HG02870 (cell line): ENCODE measurements around the gene RNF207.

ENCODE experiments used
- ATAC-seq: cut with Tn5 transposase; IDR thresholded peaks from one replicate; pipeline ENCODE4 v1.9.1; 2021; ENCODE audit warnings: mild to moderate bottlenecking, moderate library complexity; ENCODE audit not compliant: unreplicated experiment

Gene RNF207

GRCh38 chr1:6224718-6225117 is 18.8 kb downstream of the RNF207 start:
- ATAC-seq = no peak

DNA sequence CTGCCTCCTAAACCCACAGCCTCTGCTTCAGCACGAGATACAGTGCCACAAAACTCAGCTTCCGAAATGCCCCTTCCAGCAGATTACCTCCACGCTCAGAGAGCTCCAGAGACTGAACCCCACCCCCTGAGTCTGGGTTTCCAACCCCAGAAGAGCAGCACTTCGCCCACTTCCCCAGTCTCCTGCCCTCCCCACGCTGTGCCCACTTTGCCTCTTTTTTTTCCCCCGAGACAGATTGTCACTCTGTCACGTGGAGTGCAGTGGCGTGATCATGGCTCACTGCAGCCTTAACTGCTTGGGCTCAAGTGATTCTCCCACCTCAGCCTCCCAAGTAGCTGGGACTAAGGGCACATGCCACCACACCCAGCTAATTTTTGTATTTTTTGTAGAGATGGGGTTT is 19.7 kb downstream of the RNF207 start:
- ATAC-seq = no peak

- ATAC-seq = no peak
These were observed 27.5 kb downstream of the RNF207 start for GRCh38 chr1:6233376-6233775.

GRCh38 chr1:6234502-6235295 is 28.8 kb downstream of the RNF207 start:
- ATAC-seq = no peak

DNA sequence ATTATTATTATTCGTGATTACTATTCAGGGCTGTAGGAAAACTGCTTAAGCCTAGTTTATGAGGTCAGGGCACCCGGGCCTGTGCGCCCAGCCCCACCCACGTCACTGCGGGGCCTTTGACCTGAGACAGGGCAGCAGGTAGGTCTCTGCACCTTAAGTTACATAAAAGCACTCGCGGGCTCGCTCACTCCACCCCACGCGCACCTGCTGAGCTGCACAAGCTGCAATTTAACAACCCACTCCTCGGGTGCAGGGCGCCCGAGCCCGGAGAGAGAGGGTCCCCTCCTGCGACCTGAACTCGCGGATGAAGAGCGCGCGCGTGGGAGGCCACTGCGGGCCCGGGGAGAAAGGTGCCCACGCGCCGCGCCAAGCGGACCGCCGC is 29.4 kb downstream of the RNF207 start:
- peak; percentile 8 for ATAC-seq

GRCh38 chr1:6237093-6237492 is 31.2 kb downstream of the RNF207 start:
- ATAC-seq = no peak

DNA sequence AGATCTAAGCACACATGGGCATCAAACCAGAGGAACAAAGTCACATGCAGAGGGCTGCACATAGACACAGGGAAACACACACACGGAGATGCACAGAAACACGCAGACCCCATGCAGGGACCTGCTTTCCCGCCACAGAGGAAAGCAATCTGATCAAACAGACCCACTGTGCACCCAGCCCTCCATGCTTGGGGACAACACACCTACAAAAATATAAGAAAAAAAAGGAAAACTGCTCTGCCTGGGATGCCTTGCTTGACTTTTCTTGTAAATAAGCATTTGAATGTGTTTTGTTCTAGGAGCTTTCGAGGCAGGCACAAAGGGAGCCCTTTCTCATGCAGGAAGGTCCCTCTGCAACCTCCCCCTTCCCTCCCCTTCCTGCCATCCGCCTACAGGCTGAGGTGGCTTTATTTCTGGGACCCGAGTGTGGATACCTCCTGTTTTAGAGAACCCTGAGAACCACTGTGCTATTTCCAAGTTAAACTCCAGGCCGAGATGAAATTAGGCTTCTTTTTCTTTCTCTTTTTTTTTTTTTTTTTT is 33.4 kb downstream of the RNF207 start:
- ATAC-seq = no peak

DNA sequence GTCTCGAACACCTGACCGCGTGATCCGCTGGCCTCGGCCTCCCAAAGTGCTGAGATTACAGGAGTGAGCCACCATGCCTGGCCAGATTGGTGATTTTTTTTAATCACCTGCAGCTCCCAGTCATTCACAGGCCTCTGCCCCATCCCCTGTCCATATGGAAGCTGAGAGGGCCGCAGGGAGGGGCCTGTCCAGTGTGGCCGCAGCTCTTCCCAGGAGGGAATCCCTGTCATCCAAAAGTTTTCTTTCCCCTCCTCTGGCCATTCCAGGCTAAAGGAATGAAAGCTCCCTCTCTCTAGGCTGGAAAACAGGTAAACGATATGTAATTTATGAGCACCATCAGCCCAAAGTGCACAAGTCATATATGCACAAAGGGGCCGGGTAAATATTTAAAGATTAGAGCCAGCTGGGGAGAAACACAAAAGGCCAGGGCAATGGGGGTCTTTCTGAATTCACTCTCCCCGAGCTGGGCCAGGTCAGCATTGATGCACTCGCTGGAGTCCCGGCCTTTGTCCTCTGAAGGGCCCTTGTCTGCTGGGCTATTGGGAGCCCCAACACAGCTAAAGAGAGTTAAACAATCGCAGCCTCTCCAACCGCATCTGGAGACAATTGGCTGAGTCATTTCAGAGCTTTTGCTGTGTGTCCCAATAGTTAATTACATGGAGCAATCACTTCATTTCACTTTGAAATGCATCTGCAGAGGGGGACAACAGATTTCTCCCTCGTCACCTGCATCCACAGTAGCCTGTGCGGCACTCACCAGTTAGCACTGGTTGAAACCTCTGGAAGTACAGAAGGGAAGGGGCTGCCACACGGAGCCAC is 34.2 kb downstream of the RNF207 start:
- ATAC-seq = no peak

GRCh38 chr1:6241107-6241886 is 35.4 kb downstream of the RNF207 start:
- ATAC-seq = no peak

DNA sequence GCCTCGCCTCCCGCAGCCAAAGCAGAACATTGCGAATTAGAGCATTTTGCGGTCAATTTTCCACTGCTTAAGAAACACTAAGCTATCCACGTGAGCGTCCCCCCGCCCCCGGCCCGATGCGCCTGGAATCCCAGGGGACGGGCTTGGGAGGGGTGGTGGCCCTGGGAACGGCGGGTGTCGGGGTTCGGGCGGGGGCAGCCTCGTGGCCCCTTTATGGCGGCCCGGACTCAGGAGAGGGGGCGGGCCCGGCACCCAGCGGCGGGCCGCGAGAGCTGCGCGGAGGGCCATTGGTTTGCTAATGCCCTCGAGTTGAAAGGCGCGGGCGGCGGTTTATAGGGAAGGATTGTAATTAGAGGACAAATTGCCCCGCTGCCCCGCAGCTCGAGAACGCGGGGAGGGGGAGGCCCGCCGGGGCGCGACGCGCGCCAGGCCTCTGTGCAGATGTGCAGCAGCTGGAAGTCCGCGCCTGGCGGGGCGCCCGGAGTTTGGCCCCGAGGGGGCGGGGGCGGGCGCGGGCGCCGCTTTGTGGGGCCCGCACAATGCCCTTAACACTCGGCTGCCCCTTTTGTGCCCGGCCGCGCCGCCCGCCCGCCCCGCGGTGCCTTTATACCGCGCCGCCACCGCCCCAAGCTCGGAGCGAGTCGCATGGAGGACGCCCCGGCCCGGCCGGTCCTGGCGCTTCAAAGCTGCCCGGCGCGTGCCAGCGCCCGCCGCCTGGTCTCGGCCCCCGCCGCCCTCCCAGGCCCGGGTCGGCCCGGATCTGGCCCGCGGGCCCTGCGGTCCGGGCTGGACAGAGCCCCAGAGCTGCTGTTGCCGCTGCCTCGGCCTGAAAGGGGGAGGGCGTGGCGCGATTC is 36.2 kb downstream of the RNF207 start:
- no peak for ATAC-seq

DNA sequence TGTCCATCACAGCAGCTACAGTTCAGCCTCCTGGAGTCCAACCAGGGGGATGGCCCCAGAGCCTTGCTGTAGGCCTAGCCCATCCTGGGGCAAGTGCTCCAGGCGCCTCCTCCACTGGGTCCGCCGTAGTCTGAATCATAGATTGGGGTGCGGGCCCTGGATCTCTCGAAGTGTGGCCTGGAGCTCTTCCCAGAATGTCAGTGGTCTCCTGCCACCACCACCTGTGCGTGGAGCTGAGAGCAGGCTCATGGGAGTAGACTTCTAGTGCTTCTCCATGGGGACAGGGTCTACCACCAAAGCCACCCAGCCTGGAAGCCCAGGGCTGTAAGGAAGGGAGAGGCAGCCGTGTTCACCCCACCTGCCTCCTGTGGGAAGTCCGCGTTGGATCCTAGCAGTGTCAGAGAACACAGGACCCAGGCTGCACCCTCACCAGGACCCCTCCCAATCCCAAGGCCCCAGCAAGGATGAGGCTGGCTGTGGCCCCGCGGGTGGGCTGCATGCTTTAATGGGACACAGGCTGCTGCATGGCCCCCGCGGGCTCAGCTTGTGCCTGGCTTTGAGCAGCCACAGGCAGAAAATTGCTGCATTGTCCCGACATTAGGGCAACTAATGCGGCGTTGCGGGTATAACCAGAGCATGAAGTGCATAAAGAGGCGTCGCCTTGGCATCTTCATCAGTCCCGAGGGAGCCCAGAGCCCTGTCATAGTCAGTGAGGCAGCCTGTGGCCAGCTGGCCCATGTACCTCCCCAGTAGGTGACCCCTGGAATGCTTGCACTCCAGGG is 37.3 kb downstream of the RNF207 start:
- no peak for ATAC-seq

DNA sequence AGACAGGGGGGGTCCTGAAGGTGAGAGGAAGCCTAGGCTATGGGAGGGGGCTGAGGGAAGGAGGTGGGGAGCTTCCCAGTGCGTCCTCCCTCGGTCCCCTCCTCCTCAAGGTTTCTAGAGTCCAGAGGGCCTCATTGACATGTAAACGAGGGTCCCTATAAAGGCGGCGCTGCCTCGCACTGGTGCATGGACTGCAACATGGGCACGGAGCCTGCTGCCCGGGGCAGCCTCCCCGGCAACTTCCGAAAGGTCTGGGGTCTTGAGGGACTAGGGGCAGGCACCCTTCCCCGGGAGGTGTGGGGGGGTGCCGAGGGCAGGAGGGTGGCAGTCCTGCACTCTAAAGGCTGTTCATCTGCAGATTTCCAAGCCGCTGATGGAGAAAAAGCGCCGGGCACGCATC is 38.1 kb downstream of the RNF207 start, which contains the start of gene HES3:
Gene HES3, plus strand, starts transcription at position 187 of the 400 bp plus-strand sequence. Its CDS starts 187 bp downstream, at position 374.
- no peak for ATAC-seq

- no peak for ATAC-seq
These were observed 38.6 kb downstream of the RNF207 start for GRCh38 chr1:6244401-6245049.

DNA sequence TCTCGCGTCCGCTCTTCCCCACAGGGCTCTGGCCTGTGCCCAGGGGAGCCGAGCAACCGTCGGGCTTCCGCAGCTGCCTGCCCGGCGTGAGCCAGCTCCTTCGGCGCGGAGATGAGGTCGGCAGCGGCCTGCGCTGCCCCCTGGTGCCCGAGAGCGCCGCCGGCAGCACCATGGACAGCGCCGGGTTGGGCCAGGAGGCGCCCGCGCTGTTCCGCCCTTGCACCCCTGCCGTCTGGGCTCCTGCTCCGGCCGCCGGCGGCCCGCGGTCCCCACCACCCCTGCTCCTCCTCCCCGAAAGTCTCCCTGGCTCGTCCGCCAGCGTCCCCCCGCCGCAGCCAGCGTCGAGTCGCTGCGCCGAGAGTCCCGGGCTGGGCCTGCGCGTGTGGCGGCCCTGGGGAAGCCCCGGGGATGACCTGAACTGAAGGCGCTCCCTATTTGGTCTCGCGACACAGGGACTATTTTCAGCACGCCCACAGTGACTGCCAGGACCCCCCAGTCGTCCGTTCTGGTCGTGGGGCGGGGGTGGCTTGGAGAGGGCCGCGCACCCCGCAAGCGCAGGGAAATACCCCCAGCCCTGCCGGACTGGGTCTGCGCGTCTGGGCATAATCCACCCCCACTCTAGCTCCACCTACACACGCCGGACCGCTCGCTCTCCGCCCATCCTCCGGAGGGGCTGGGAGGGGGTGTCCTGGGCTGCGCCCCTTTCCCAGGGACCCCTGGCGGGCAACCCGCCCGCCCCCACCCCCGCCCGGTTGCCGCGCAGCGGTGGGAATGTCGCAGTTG is 39.4 kb downstream of the RNF207 start:
- no peak for ATAC-seq

DNA sequence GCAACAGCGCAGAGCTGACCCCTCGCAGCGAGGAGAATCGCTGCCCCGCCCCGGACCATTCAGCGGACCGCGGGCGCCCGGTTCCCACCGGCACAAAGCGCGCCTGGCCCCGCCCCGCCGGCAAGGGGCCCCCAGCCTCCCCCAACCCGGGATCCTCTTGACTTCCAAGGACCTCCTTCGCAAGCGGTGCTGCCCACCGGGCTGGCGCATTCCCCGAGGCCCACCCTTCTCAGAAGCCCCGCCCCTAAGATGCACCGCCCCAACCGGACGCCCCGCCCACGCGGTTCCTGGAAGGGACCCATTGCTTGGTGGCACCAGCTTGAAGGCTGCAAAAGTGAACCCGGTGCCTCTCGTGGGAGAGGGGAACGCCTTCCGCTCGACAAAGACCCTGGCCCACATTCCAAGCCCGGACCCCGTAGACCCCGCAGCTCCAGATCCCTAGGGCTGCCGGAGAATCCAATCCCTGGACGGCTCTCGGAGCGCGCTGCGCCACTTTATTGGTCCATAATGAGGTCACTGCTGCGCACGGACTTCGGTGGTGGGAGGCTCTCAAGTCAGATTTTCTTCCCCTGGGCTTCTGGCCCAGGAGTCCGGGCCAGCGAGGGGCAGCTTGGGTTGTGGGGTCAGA is 40.1 kb downstream of the RNF207 start:
- no peak for ATAC-seq

DNA sequence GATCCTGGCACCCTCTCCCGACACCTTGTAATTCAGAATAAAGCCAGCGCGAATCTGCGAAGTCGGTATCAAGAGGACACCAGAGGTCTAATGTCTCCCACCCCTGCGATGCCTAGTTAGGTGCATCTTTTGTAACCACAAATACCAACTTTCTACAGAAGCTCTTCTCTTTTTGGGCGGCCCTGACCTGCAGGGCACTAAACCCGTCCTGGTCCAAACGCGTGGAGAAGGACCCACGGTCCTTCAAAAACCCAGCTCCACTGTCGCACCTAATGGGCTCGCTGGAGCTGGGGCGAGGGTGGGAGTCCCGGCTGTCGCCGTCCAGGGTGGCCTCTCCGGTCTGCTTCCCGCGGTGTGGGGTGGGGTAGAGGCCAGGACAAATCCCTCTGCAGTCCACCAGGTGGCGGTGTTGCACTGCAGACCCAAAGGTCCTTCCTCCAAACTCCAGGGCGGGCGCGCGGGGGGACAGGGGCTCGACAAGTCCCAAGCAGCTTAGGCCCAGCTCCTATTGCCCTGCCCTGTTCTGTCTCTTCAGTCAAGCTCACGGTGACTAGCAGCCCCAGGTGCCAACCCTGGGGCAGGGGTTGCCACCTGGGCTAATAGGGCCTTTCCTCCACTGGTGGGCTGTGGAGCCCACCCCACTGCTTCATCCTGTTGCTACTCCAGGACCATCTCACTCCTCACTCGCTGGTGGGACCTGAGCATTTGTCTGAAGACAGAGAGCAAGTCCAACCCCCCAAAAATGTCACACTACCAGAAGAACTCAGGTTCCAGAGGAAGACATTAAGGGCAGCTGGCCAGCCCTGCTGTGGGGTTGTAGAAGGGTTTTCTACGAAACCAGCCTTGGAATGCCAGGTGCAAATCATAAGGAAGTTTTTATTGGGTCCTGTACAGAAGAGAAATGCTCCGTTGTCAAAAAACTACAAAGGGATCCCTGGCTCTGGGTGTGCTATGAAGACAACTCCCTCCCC is 40.9 kb downstream of the RNF207 start:
- ATAC-seq = no peak
